GOT3 (cell line): ENCODE data around the gene EXOC3L4.
"Not testable (repeated sequence)": the region's sequence is repeated elsewhere in the genome, so short reads cannot be mapped to it uniquely, and the experiment has no call there.

ENCODE experiments used
- DNase-seq: peaks from one replicate; lab custom pipeline; 2025; ENCODE audit warnings: mixed read lengths; lab: John Stamatoyannopoulos, UW

Gene EXOC3L4

GRCh38 chr14:103105580-103106150 lies 11.1 kb downstream of the EXOC3L4 start:
- DNase-seq = no peak

- no peak for DNase-seq
Observed at GRCh38 chr14:103107455-103107854, 12.9 kb downstream of the EXOC3L4 start.

- DNase-seq = no peak
Observed at GRCh38 chr14:103107941-103108748, 13.6 kb downstream of the EXOC3L4 start.

GRCh38 chr14:103108749-103109207 lies 14.3 kb downstream of the EXOC3L4 start:
- no peak for DNase-seq

- no peak for DNase-seq
Observed at GRCh38 chr14:103109535-103110441, 15.3 kb downstream of the EXOC3L4 start.

- no peak for DNase-seq
Observed at GRCh38 chr14:103110681-103111231, 16.2 kb downstream of the EXOC3L4 start.

- DNase-seq = no peak
Observed at GRCh38 chr14:103111232-103111868, 16.8 kb downstream of the EXOC3L4 start.

- no peak for DNase-seq
Observed at GRCh38 chr14:103112400-103113243, 18.1 kb downstream of the EXOC3L4 start.

- no peak for DNase-seq
Observed at GRCh38 chr14:103113303-103113702, 18.8 kb downstream of the EXOC3L4 start.

- DNase-seq = no peak
Observed at GRCh38 chr14:103113774-103114173, 19.2 kb downstream of the EXOC3L4 start.

GRCh38 chr14:103115086-103115679 lies 20.7 kb downstream of the EXOC3L4 start:
- DNase-seq = not testable (repeated sequence)

GRCh38 chr14:103115845-103116572 lies 21.5 kb downstream of the EXOC3L4 start:
- DNase-seq = no peak

- no peak for DNase-seq
Observed at GRCh38 chr14:103116636-103117035, 22.1 kb downstream of the EXOC3L4 start.

- not testable (repeated sequence) for DNase-seq
Observed at GRCh38 chr14:103117499-103117898, 23.0 kb downstream of the EXOC3L4 start.

GRCh38 chr14:103118018-103118662 lies 23.6 kb downstream of the EXOC3L4 start:
- DNase-seq = no peak

- DNase-seq = no peak
Observed at GRCh38 chr14:103118663-103119404, 24.3 kb downstream of the EXOC3L4 start.

- not testable (repeated sequence) for DNase-seq
Observed at GRCh38 chr14:103119527-103119926, 25.0 kb downstream of the EXOC3L4 start.

GRCh38 chr14:103121121-103121845 lies 26.8 kb downstream of the EXOC3L4 start:
- no peak for DNase-seq
